Muscle of back (tissue), 13 donors: ENCODE measurements around the gene IQSEC1. TPM values are rescaled to one million over a fixed set of nuclear protein-coding genes. Genes with fewer than 3 reads are reported as not detected.

Source experiments
- DNase-seq, 3 donors: peaks; one replicate each; pipeline versions ENCODE4 v3.0.0 to v3.0.0-alpha.2; 2013
- long read RNA-seq, 9 donors: transcript quantifications; one replicate each; lab custom pipeline, GENCODE V29; 2026
- polyA plus RNA-seq, 10 donors: library from polyadenylated mRNA; unstranded; fragments of 120-200 nt; gene quantifications; one replicate each; pipeline ENCODE4 v1.2.1, GENCODE V29; 2013; ENCODE audit not compliant: insufficient read length in 10 of 10

Gene IQSEC1
- 10 to 100 TPM; 35.2 to 45.2 (median 40.9) TPM for polyA plus RNA-seq
- long read RNA-seq, donor 1: 0 reads
- long read RNA-seq, donor 2: 0 reads
- long read RNA-seq, donor 3: 0 reads
- long read RNA-seq, donor 4: 0 reads
- long read RNA-seq, donor 5, partial matches to known transcripts: 6 of 6 reads
- long read RNA-seq, donor 5, other reads (novel, unspliced or antisense): 0 of 6 reads
- long read RNA-seq, donor 6, full-length matches to known transcripts: 2 of 36 reads
- long read RNA-seq, donor 6, partial matches to known transcripts: 34 of 36 reads
- long read RNA-seq, donor 6, other reads (novel, unspliced or antisense): 0 of 36 reads
- long read RNA-seq, donor 7: 0 reads
- long read RNA-seq, donor 8: 0 reads
- long read RNA-seq, donor 9: 0 reads

GRCh38 chr3:13073326-13074005, at the start of gene IQSEC1:
Gene IQSEC1 (minus strand): TSS chr3:13073429. CDS start chr3:13073014, 415 bp downstream.
- DNase-seq: peak; percentile 15 to 89 (median 78)

- DNase-seq: no peak
Measured at GRCh38 chr3:13122081-13123012, 49.1 kb upstream of the IQSEC1 start.

- no peak for DNase-seq
Measured at GRCh38 chr3:13121553-13122001, 48.3 kb upstream of the IQSEC1 start.

- no peak for DNase-seq
Measured at GRCh38 chr3:13120928-13121552, 47.8 kb upstream of the IQSEC1 start.

GRCh38 chr3:13120289-13120927, 47.2 kb upstream of the IQSEC1 start:
- DNase-seq: no peak

GRCh38 chr3:13119471-13120220, 46.4 kb upstream of the IQSEC1 start:
- DNase-seq: no peak

- no peak for DNase-seq
Measured at GRCh38 chr3:13116426-13116825, 43.2 kb upstream of the IQSEC1 start.

- DNase-seq: no peak
Measured at GRCh38 chr3:13115991-13116390, 42.8 kb upstream of the IQSEC1 start.

- no peak for DNase-seq
Measured at GRCh38 chr3:13115576-13115910, 42.3 kb upstream of the IQSEC1 start.

- no peak for DNase-seq
Measured at GRCh38 chr3:13114811-13115575, 41.8 kb upstream of the IQSEC1 start.

GRCh38 chr3:13113346-13114330, 40.4 kb upstream of the IQSEC1 start:
- DNase-seq: no peak

GRCh38 chr3:13112521-13113345, 39.5 kb upstream of the IQSEC1 start:
- DNase-seq: no peak

GRCh38 chr3:13111873-13112520, 38.8 kb upstream of the IQSEC1 start:
- no peak for DNase-seq

GRCh38 chr3:13111173-13111872, 38.1 kb upstream of the IQSEC1 start:
- DNase-seq: no peak

GRCh38 chr3:13110678-13111116, 37.5 kb upstream of the IQSEC1 start:
- no peak for DNase-seq

GRCh38 chr3:13109516-13109915, 36.3 kb upstream of the IQSEC1 start:
- no peak for DNase-seq
